Peyer's patch (tissue), 4 donors: ENCODE results near the gene PLA2G12A. TPM values are rescaled to one million over a fixed set of nuclear protein-coding genes. Genes with fewer than 3 reads are reported as not detected.

Experiments used
- DNase-seq, 3 donors: peaks; one replicate each; pipeline ENCODE4 v3.0.0-alpha.2; 2017 to 2019
- H3K27ac ChIP-seq, 4 donors: fragments of 200-600 bp; sonication (generic); one replicate each; pipeline ENCODE4 v1.5.1; 2016 to 2019
- H3K27me3 ChIP-seq, 2 donors: fragments of 200-600 bp; sonication (generic); one replicate each; pipeline ENCODE4 v1.5.1; 2019
- H3K36me3 ChIP-seq, 3 donors: fragments of 200-600 bp; sonication (generic); one replicate each; pipeline ENCODE4 v1.5.1; 2016 to 2019
- H3K4me1 ChIP-seq, 4 donors: fragments of 200-600 bp; sonication (generic); one replicate each; pipeline ENCODE4 v1.5.1; 2016 to 2019
- H3K4me3 ChIP-seq, 4 donors: fragments of 200-600 bp; sonication (generic); 1 replicate in 3 of 4; 2 replicates in 1 of 4; pipeline ENCODE4 v1.5.1; 2016 to 2019; ENCODE audit warnings: mild to moderate bottlenecking in 1 of 4
- H3K9me3 ChIP-seq, 4 donors: fragments of 200-600 bp; sonication (generic); one replicate each; pipeline ENCODE4 v1.5.1; 2016 to 2019; ENCODE audit warnings: mild to moderate bottlenecking in 1 of 4
- POLR2A ChIP-seq, 2 donors: fragments of 450-650 bp; IDR thresholded peaks; one replicate each; pipeline ENCODE4 v1.5.1; 2017; ENCODE audit warnings: antibody characterized with exemption in 2 of 2, mild to moderate bottlenecking in 2 of 2, moderate library complexity in 2 of 2
- total RNA-seq, 4 donors: library from RNA; depleted of rRNA; stranded (reverse); fragments of >200 nt; gene quantifications; one replicate each; pipeline ENCODE4 v1.1.0, GENCODE V29; 2016
- TF ChIP-seq, protein P1 (sequence below), 6 experiments: fragments of 450-650 bp in 4 of 6; fragments of 200-600 bp in 2 of 6; sonication (generic) in 1 of 6; IDR thresholded peaks; one replicate each; pipeline ENCODE4 v1.5.1; 2017 to 2019; ENCODE audit warnings: antibody characterized with exemption in 6 of 6, mild to moderate bottlenecking in 3 of 6, moderate library complexity in 1 of 6

Gene PLA2G12A
- total RNA-seq, 4 donors from 2014 or later = 14.9 to 37.0 (median 28.4) TPM

DNA sequence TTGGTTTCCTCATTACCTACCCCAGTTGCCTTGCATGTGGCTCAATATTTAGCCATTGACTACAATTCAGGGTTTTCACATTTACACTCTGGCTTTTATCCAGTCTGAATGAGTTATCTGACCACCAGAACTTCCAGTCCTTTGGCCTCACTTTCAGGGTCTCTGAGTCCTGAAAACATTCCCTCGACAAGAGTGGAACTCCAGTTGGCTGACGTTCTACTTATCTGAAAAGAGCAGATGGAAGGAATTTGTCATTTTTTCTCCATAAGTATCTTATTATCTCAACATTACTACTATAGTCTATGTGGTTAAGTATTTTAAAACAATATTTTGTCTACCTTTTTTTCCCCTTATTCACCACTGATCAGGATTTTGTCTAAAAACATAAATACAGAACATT lies 21.4 kb downstream of the PLA2G12A start:
- TF ChIP-seq POLR2A (IDR thresholded peaks at IDR 0.05) = no peak
- TF ChIP-seq, protein P1, sequence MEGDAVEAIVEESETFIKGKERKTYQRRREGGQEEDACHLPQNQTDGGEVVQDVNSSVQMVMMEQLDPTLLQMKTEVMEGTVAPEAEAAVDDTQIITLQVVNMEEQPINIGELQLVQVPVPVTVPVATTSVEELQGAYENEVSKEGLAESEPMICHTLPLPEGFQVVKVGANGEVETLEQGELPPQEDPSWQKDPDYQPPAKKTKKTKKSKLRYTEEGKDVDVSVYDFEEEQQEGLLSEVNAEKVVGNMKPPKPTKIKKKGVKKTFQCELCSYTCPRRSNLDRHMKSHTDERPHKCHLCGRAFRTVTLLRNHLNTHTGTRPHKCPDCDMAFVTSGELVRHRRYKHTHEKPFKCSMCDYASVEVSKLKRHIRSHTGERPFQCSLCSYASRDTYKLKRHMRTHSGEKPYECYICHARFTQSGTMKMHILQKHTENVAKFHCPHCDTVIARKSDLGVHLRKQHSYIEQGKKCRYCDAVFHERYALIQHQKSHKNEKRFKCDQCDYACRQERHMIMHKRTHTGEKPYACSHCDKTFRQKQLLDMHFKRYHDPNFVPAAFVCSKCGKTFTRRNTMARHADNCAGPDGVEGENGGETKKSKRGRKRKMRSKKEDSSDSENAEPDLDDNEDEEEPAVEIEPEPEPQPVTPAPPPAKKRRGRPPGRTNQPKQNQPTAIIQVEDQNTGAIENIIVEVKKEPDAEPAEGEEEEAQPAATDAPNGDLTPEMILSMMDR (IDR thresholded peaks at IDR 0.05) = no peak

DNA sequence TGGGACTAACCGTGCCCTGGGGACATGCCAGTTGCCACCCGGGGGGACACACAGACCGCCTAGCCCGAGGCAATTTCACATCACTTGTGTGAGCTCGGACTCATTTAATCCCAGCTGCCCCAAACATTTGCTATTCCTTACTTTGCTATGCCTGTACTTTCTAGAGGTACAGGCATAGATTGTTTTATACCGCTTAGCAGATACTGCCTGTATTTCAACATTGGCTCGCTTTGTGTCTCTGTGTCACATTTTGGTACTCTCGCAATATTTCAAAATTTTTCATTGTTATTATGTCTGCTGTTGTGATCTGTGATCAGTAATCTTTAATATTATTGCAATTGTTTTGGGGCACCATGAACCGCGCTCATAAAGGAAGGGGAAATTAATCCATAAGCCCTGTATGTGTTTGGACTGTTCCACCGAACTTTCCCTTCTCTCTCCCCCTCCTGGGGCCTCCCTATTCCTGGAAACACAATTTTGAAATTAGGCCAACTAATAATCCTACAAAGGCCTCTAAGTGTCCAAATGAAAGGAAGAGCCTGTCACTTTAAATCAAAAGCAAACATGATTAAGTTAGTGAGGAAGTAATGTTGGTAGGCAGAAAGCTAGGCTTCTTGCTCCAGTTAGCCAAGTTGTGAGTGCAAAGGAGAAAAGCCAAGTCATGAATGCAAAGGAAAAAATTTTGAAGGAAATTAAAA lies 26.1 kb downstream of the PLA2G12A start:
- peak overlapping the region; percentile 81 to 99 (median 90) for H3K27ac ChIP-seq
- H3K36me3 ChIP-seq = peaks cover 0 to 6% (median 0%) of the 10 kb centered on the region in 3 donors
- H3K27me3 ChIP-seq = no peaks in the 10 kb centered on the region
- no peak for DNase-seq
- peak overlapping the region; percentile 66 to 91 (median 83) for H3K4me3 ChIP-seq
- H3K9me3 ChIP-seq = no peaks in the 10 kb centered on the region
- TF ChIP-seq, protein P1 (IDR thresholded peaks at IDR 0.05) = no peak
- TF ChIP-seq POLR2A (IDR thresholded peaks at IDR 0.05) = no peak
- peaks cover 4 to 37% (median 6%) of the 10 kb centered on the region in 4 donors for H3K4me1 ChIP-seq

More for the DNA sequence above, 21.4 kb downstream of the PLA2G12A start:
- no peaks in the 10 kb centered on the region for H3K27me3 ChIP-seq
- H3K9me3 ChIP-seq = no peaks in the 10 kb centered on the region
- DNase-seq = no peak
- H3K4me1 ChIP-seq = peaks cover 0 to 6% (median 0%) of the 10 kb centered on the region in 4 donors
- H3K36me3 ChIP-seq = peaks cover 0 to 21% (median 0%) of the 10 kb centered on the region in 3 donors
- no peak overlapping the region for H3K27ac ChIP-seq
- no peak overlapping the region for H3K4me3 ChIP-seq

DNA sequence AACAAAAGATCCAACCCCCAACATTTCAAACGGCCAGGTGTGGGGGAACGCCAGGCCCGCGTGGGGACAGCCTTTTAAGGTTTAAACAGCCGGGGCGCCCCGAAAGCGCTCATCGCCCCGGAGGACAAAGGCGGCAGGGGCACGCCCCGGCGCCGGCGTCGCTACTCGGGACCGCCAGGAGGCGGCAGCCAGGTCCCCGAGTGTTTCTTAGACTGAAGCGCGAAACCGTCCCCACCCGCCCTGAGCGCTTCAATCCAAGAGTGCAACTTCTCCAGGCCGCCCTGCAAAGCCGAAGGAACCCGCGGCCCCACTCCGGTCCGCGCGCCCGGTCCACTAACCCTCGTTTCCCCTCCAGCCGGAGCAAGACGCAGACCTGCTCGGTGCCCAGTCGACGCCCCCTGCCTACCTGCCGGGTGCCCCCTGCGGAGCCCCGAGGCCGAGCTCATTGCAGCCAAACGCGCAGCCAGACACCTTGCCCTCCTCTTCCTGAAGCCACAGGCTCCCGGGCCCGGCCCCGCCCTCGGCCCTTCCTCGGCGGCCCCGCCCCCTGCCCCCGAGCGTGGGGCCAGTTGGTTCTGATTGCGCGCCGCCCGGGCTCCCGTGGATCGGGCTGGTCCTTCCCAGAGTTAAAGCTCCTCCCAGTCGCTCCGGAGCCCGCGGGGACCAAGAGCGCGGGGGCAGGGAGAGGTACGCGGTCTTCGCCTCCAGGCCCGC lies 26.8 kb downstream of the PLA2G12A start, which contains the start of gene CASP6:
Gene CASP6, minus strand, starts transcription at position 496 of the 714 bp plus-strand sequence. Its CDS starts 50 bp downstream, at position 446.
- Histone ChIP-seq H3K36me3 (peaks cover 0 to 2% (median 0%) of the 10 kb centered on the region in 3 donors), H3K27me3 (no peaks in the 10 kb centered on the region), H3K4me3 (peak within 1 kb of the TSS; percentile 66 to 91 (median 83)), H3K4me1 (peaks cover 4 to 44% (median 6%) of the 10 kb centered on the region in 4 donors), H3K27ac (peak within 1 kb of the TSS; percentile 81 to 99 (median 90)), H3K9me3 (no peaks in the 10 kb centered on the region)
- TF ChIP-seq POLR2A (IDR thresholded peaks at IDR 0.05) = peak; percentile 71 to 72
- TF ChIP-seq, protein P1 (IDR thresholded peaks at IDR 0.05) = peak; percentile 19 to 86 (median 74)
- peak; percentile 76 to 95 (median 94) for DNase-seq

DNA sequence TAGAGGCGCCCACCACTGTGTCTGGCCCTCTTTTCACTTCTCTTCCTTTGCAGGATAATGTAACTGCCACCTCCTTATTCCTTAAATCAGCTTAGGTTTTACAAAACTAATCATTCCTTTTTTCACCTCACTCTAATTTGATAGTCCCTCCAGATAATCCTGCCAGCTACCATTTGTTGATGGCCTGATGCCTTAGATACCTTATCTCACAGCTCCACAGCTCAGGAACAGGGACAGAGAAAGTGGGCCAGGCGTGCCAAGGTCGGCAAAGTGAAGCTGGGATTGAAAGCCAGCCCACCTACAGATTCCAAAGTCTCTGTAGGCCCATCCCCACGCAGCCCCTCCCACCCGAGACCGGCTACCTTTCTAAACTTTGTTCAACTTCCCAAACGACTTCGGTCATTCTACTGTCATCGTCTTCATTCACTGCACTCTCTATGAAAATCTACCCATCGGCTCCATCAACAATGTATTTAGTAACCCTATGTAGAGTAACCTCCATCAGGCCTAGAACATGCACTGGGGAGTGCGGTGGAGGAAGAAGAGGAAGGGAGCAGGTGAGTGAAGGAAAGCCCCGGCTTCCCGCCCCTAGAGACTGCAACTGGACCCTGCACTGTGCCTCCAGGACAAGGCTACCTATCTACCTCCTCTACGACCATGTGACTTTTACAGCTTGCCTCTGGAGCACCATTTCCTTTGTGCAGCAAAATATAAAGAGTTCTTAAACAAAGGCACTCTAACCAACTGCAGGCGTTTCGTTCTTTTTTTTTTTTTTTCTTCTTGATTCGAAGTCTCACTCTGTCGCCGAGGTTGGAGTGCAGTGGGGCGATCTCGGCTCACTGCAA lies 28.1 kb downstream of the PLA2G12A start:
- peak in 2 of 3 donors; percentile 65 to 68 for DNase-seq
- Histone ChIP-seq H3K9me3 (no peaks in the 10 kb centered on the region), H3K27me3 (no peaks in the 10 kb centered on the region), H3K4me3 (peak overlapping the region; percentile 66 to 91 (median 83)), H3K4me1 (peaks cover 4 to 47% (median 6%) of the 10 kb centered on the region in 4 donors), H3K36me3 (peaks cover 0 to 11% (median 0%) of the 10 kb centered on the region in 3 donors), H3K27ac (peak overlapping the region; percentile 81 to 99 (median 90))
- TF ChIP-seq, protein P1 (IDR thresholded peaks at IDR 0.05) = peak in 1 of 6 experiments; percentile 9
- no peak for TF ChIP-seq POLR2A (IDR thresholded peaks at IDR 0.05)
